Spleen (tissue), 11 donors: ENCODE data around the gene ALG8. TPM values are rescaled to one million over a fixed set of nuclear protein-coding genes. Genes with fewer than 3 reads are reported as not detected.

Experiments
- DNase-seq: peaks from one replicate; pipeline ENCODE4 v3.0.0-alpha.2; 2020
- H3K27ac ChIP-seq, 8 donors: fragments of 200-600 bp; sonication (generic) in 7 of 8; 1 replicate in 4 of 8; 2 replicates in 4 of 8; pipeline versions ENCODE4 v1.5.0 to v1.8.0; 2016 to 2021; ENCODE audit warnings: inconsistent platforms in 4 of 8, mild to moderate bottlenecking in 4 of 8, moderate library complexity in 1 of 8
- H3K27me3 ChIP-seq, 7 donors: fragments of 200-600 bp; sonication (generic) in 6 of 7; replicated peaks in 1 of 7; 1 replicate in 4 of 7; 2 replicates in 3 of 7; pipeline versions ENCODE4 v1.5.0 to v1.8.0; 2016 to 2021; ENCODE audit warnings: inconsistent platforms in 3 of 7, mild to moderate bottlenecking in 1 of 7
- H3K36me3 ChIP-seq, 6 donors: fragments of 200-600 bp; sonication (generic) in 5 of 6; 1 replicate in 4 of 6; 2 replicates in 2 of 6; pipeline versions ENCODE4 v1.5.0 to v1.8.0; 2016 to 2021; ENCODE audit warnings: inconsistent platforms in 2 of 6
- H3K4me1 ChIP-seq, 6 donors: fragments of 200-600 bp; sonication (generic) in 5 of 6; 1 replicate in 3 of 6; 2 replicates in 3 of 6; pipeline versions ENCODE4 v1.5.0 to v1.8.0; 2016 to 2021; ENCODE audit warnings: inconsistent platforms in 3 of 6
- H3K4me3 ChIP-seq, 8 donors: fragments of 200-600 bp; sonication (generic) in 7 of 8; 1 replicate in 4 of 8; 2 replicates in 4 of 8; pipeline versions ENCODE4 v1.5.0 to v1.8.0; 2016 to 2021; ENCODE audit warnings: inconsistent platforms in 4 of 8, mild to moderate bottlenecking in 4 of 8, moderate library complexity in 2 of 8
- H3K9me3 ChIP-seq, 8 donors: fragments of 200-600 bp; sonication (generic) in 7 of 8; 1 replicate in 4 of 8; 2 replicates in 4 of 8; pipeline versions ENCODE4 v1.5.0 to v1.8.0; 2016 to 2021; ENCODE audit warnings: inconsistent platforms in 4 of 8
- POLR2A ChIP-seq, 3 donors: fragments of 450-650 bp; IDR thresholded peaks; one replicate each; pipeline ENCODE4 v1.5.1; 2017; ENCODE audit warnings: antibody characterized with exemption in 3 of 3, mild to moderate bottlenecking in 1 of 3
- POLR2AphosphoS5 ChIP-seq, 3 donors: sonication (generic); formaldehyde crosslinking; IDR thresholded peaks; one replicate each; pipeline ENCODE4 v1.5.1; 2017; ENCODE audit warnings: antibody characterized with exemption in 3 of 3
- WGBS, 5 donors: extraction: QIAGEN DNeasy Blood & Tissue Kit in 3 of 5; methylation state at CpG; one replicate each; pipeline versions ENCODE4 v1.1.5 to v1.1.7; 2013 to 2018; 5-methylcytosine and 5-hydroxymethylcytosine counted together
- intact Hi-C: fragments of 100-400 bp; cut with DNase I; formaldehyde crosslinking; loops from one replicate; pipeline ENCODE4 v1.15.0; 2023; ENCODE audit warnings: low total_unique reads
- polyA plus RNA-seq, 3 donors: library from polyadenylated mRNA; stranded (reverse); fragments of 200-250 nt; gene quantifications; one replicate each; pipeline ENCODE4 v1.2.1, GENCODE V29; 2013
- total RNA-seq, 7 donors: library from RNA; depleted of rRNA in 3 of 7; stranded (reverse); fragments of >200 nt in 3 of 7; fragmentation: NEBNext Ultra II Directional in 4 of 7; extraction: Animal tissue kit (Norgen Biotek cat#: 25700) in 4 of 7; gene quantifications; one replicate each; pipeline versions ENCODE4 v1.1.0 to v1.2.1, GENCODE V29; 2016 to 2021
- TF ChIP-seq, protein P1 (sequence below), 11 experiments: fragments of 200-600 bp in 7 of 11; fragments of 450-650 bp in 4 of 11; sonication (generic) in 4 of 11; IDR thresholded peaks in 8 of 11; conservative IDR thresholded peaks in 3 of 11; 1 replicate in 7 of 11; 2 replicates in 4 of 11; pipeline versions ENCODE4 v1.4.0 to v1.8.0; 2016 to 2021; ENCODE audit warnings: antibody characterized with exemption in 11 of 11, inconsistent platforms in 4 of 11, mild to moderate bottlenecking in 1 of 11
- donor health status: healthy with polysubstance abuse.
- donor health status: DM: no; HTN: no; CAD: no; lungs with moderate emphysema.
- donor health status: DM: no; HTN: no; CAD: no.
- donor health status: Bipolar disorder and iron deficiency.
- donor health status: healthy.
- donor health status: DM: no; HTN: no; CAD: no.
- donor health status: DM: yes; HTN: yes; CAD: no.

Gene ALG8
- total and polyA plus RNA-seq, 10 donors: 17.4 to 35.7 (median 31.3) TPM

GRCh38 chr11:78072455-78072854, 67.0 kb downstream of the ALG8 start:
- WGBS, 5 donors: 94 to 99% (median 97%) methylated on average over 4 of the region's 4 CpGs
- Histone ChIP-seq H3K27me3 (no peaks in the 10 kb centered on the region), H3K4me3 (no peak overlapping the region), H3K4me1 (peaks cover 12 to 41% (median 27%) of the 10 kb centered on the region in 6 donors), H3K36me3 (peaks cover 3 to 66% (median 45%) of the 10 kb centered on the region in 6 donors), H3K27ac (no peak overlapping the region), H3K9me3 (no peaks in the 10 kb centered on the region)
- no peak for DNase-seq
- intact Hi-C loops: no loop called here
- TF ChIP-seq POLR2AphosphoS5 (IDR thresholded peaks at IDR 0.05) (no peak), POLR2A (IDR thresholded peaks at IDR 0.05) (no peak)
- TF ChIP-seq, protein P1, sequence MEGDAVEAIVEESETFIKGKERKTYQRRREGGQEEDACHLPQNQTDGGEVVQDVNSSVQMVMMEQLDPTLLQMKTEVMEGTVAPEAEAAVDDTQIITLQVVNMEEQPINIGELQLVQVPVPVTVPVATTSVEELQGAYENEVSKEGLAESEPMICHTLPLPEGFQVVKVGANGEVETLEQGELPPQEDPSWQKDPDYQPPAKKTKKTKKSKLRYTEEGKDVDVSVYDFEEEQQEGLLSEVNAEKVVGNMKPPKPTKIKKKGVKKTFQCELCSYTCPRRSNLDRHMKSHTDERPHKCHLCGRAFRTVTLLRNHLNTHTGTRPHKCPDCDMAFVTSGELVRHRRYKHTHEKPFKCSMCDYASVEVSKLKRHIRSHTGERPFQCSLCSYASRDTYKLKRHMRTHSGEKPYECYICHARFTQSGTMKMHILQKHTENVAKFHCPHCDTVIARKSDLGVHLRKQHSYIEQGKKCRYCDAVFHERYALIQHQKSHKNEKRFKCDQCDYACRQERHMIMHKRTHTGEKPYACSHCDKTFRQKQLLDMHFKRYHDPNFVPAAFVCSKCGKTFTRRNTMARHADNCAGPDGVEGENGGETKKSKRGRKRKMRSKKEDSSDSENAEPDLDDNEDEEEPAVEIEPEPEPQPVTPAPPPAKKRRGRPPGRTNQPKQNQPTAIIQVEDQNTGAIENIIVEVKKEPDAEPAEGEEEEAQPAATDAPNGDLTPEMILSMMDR (IDR thresholded peaks at IDR 0.05 in 8 of 11, conservative IDR thresholded peaks at IDR 0.05 in 3 of 11): no peak

- no peak for TF ChIP-seq POLR2AphosphoS5 (IDR thresholded peaks at IDR 0.05)
- TF ChIP-seq, protein P1 (IDR thresholded peaks at IDR 0.05 in 8 of 11, conservative IDR thresholded peaks at IDR 0.05 in 3 of 11): no peak
- no peak for TF ChIP-seq POLR2A (IDR thresholded peaks at IDR 0.05)
- H3K27ac ChIP-seq: no peak overlapping the region
- H3K36me3 ChIP-seq: peaks cover 3 to 74% (median 51%) of the 10 kb centered on the region in 6 donors
- WGBS, 5 donors: 73 to 90% (median 77%) methylated on average over 3 of the region's 3 CpGs
- intact Hi-C loops: no loop called here
- H3K27me3 ChIP-seq: no peaks in the 10 kb centered on the region
- no peaks in the 10 kb centered on the region for H3K9me3 ChIP-seq
- DNase-seq: no peak
- peaks cover 5 to 34% (median 19%) of the 10 kb centered on the region in 6 donors for H3K4me1 ChIP-seq
- H3K4me3 ChIP-seq: no peak overlapping the region
These were observed 67.7 kb downstream of the ALG8 start for GRCh38 chr11:78071717-78072116.

- Histone ChIP-seq H3K9me3 (no peaks in the 10 kb centered on the region), H3K36me3 (peaks cover 3 to 71% (median 51%) of the 10 kb centered on the region in 6 donors), H3K4me3 (no peak overlapping the region), H3K27me3 (no peaks in the 10 kb centered on the region), H3K27ac (no peak overlapping the region), H3K4me1 (peaks cover 4 to 23% (median 9%) of the 10 kb centered on the region in 6 donors)
- intact Hi-C loops: no loop called here
- 92 to 96% (median 94%) methylated on average over 2 of the region's 2 CpGs for WGBS, 5 donors
- DNase-seq: no peak
- no peak for TF ChIP-seq POLR2A (IDR thresholded peaks at IDR 0.05)
These were observed 68.8 kb downstream of the ALG8 start for GRCh38 chr11:78070621-78071020.

DNA sequence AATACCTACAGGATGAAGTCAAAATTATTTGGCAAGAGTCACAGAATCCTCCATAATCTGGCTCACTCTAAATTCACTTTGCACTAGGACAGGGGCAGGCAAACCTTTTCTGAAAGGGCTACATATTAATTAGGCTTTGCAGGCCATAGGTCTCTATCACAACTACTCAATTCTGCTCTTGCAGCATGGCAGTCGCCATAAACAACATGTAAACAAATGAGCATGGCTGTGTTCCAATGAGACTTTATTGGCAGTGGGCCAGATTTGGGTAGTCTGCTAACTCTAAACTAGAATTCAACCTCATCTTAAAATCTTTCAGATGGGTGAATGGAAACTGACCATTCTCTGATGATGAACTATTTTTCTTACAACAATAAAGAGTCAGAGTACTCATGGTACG, 70.0 kb downstream of the ALG8 start:
- peaks cover 0 to 11% (median 0%) of the 10 kb centered on the region in 6 donors for H3K4me1 ChIP-seq
- no peaks in the 10 kb centered on the region for H3K9me3 ChIP-seq
- peaks cover 3 to 69% (median 51%) of the 10 kb centered on the region in 6 donors for H3K36me3 ChIP-seq
- intact Hi-C loops: no loop called here
- no peak for DNase-seq
- H3K4me3 ChIP-seq: no peak overlapping the region
- TF ChIP-seq POLR2AphosphoS5 (IDR thresholded peaks at IDR 0.05) (no peak), POLR2A (IDR thresholded peaks at IDR 0.05) (no peak)
- TF ChIP-seq, protein P1 (IDR thresholded peaks at IDR 0.05 in 8 of 11, conservative IDR thresholded peaks at IDR 0.05 in 3 of 11): no peak
- no peaks in the 10 kb centered on the region for H3K27me3 ChIP-seq
- WGBS, 5 donors: 67 to 85% (median 76%) methylated on average over 2 of the region's 2 CpGs
- no peak overlapping the region for H3K27ac ChIP-seq

DNA sequence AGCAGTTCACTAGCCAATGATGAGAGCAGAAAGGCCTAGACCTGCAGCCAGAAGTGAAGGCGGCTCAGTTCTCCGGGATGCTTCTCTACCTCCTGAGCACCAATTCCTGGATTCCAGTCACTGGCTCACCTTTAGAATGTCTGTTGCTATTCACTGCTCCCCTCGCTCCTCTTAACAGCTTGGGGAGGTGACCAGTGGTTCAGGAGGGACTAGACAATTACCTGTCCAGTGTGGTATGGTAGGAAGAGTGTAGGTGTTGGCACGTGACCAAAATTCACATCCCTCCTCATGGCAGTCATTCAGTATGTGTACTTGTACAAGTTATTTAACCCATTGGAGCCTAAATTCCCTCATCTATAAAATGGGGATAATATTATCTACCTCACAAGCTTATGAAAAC, 71.7 kb downstream of the ALG8 start:
- Histone ChIP-seq H3K27ac (no peak overlapping the region), H3K9me3 (no peaks in the 10 kb centered on the region), H3K4me1 (peaks cover 0 to 3% (median 0%) of the 10 kb centered on the region in 6 donors), H3K36me3 (peaks cover 3 to 63% (median 51%) of the 10 kb centered on the region in 6 donors), H3K27me3 (no peaks in the 10 kb centered on the region), H3K4me3 (no peak overlapping the region)
- 93 to 98% (median 95%) methylated on average over 4 of the region's 4 CpGs for WGBS, 5 donors
- TF ChIP-seq POLR2A (IDR thresholded peaks at IDR 0.05) (no peak), POLR2AphosphoS5 (IDR thresholded peaks at IDR 0.05) (no peak)
- TF ChIP-seq, protein P1 (IDR thresholded peaks at IDR 0.05 in 8 of 11, conservative IDR thresholded peaks at IDR 0.05 in 3 of 11): no peak
- intact Hi-C loops: no loop called here
- DNase-seq: no peak
